ENCODE results near the gene FMC1.
A peak's percentile ranks its signal among the peaks of the same experiment; 100 is the strongest.

Gene FMC1, protein sequence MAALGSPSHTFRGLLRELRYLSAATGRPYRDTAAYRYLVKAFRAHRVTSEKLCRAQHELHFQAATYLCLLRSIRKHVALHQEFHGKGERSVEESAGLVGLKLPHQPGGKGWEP

GRCh38 chr7:139341058-139341775 is at the start of gene FMC1:
Gene FMC1, plus strand, starts transcription at chr7:139341337. Its CDS starts 48 bp downstream, at chr7:139341385.
- TF ChIP-seq EZH2phosphoT487 (IDR thresholded peaks at IDR 0.05; ENCODE audit: low read length) (no peak), EZH2 (optimal IDR thresholded peaks at IDR 0.05; ENCODE audit: low read depth, low read length) (no peak)
- TF ChIP-seq, protein P1, sequence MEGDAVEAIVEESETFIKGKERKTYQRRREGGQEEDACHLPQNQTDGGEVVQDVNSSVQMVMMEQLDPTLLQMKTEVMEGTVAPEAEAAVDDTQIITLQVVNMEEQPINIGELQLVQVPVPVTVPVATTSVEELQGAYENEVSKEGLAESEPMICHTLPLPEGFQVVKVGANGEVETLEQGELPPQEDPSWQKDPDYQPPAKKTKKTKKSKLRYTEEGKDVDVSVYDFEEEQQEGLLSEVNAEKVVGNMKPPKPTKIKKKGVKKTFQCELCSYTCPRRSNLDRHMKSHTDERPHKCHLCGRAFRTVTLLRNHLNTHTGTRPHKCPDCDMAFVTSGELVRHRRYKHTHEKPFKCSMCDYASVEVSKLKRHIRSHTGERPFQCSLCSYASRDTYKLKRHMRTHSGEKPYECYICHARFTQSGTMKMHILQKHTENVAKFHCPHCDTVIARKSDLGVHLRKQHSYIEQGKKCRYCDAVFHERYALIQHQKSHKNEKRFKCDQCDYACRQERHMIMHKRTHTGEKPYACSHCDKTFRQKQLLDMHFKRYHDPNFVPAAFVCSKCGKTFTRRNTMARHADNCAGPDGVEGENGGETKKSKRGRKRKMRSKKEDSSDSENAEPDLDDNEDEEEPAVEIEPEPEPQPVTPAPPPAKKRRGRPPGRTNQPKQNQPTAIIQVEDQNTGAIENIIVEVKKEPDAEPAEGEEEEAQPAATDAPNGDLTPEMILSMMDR (IDR thresholded peaks at IDR 0.05; ENCODE audit: low read length), result peak; percentile 30
- peak within 1 kb of the TSS; percentile 91 for H3K27ac ChIP-seq (ENCODE audit: low read length)
- peak within 1 kb of the TSS; percentile 74 for H2AFZ ChIP-seq (ENCODE audit: low read length)
- peaks cover 28% of the 10 kb centered on the region for H3F3A ChIP-seq (ENCODE audit: insufficient read depth, low read length)
- peak within 1 kb of the TSS; percentile 89 for H3K4me3 ChIP-seq (ENCODE audit: low read length)
- H3K9me2 ChIP-seq (replicated peaks; ENCODE audit: insufficient read depth, low read length), result no peaks in the 10 kb centered on the region
- H4K20me1 ChIP-seq (ENCODE audit: insufficient read depth, low read length), result no peaks in the 10 kb centered on the region
- peaks cover 9% of the 10 kb centered on the region; the same call in 1 of the 2 replicates for H3K4me1 ChIP-seq (ENCODE audit: low read length)
- no peaks in the 10 kb centered on the region for H3K9me3 ChIP-seq (replicated peaks; ENCODE audit: insufficient read depth, low read length)
- H3K27me3 ChIP-seq (replicated peaks; ENCODE audit: insufficient read depth, low read length), result no peaks in the 10 kb centered on the region
- no peaks in the 10 kb centered on the region for H3K36me3 ChIP-seq (replicated peaks; ENCODE audit: insufficient read depth, low read length)
- peak within 1 kb of the TSS; percentile 97 for H3K9ac ChIP-seq (ENCODE audit: low read length)
- peaks cover 24% of the 10 kb centered on the region for H3K79me2 ChIP-seq (ENCODE audit: low read length)
- DNase-seq, result peak; percentile 96
- peak within 1 kb of the TSS; percentile 89 for H3K4me2 ChIP-seq (ENCODE audit: low read depth, low read length)

- Histone ChIP-seq H3K9me3 (replicated peaks; ENCODE audit: insufficient read depth, low read length) (no peaks in the 10 kb centered on the region), H3K9ac (ENCODE audit: low read length) (no peak overlapping the region), H3F3A (ENCODE audit: insufficient read depth, low read length) (no peaks in the 10 kb centered on the region), H2AFZ (ENCODE audit: low read length) (no peak overlapping the region), H3K27ac (ENCODE audit: low read length) (no peak overlapping the region), H4K20me1 (ENCODE audit: insufficient read depth, low read length) (no peaks in the 10 kb centered on the region), H3K79me2 (ENCODE audit: low read length) (no peaks in the 10 kb centered on the region), H3K36me3 (replicated peaks; ENCODE audit: insufficient read depth, low read length) (no peaks in the 10 kb centered on the region), H3K27me3 (replicated peaks; ENCODE audit: insufficient read depth, low read length) (no peaks in the 10 kb centered on the region), H3K4me1 (ENCODE audit: low read length) (no peaks in the 10 kb centered on the region), H3K4me2 (ENCODE audit: low read depth, low read length) (no peak overlapping the region), H3K9me2 (replicated peaks; ENCODE audit: insufficient read depth, low read length) (no peaks in the 10 kb centered on the region), H3K4me3 (ENCODE audit: low read length) (no peak overlapping the region)
- TF ChIP-seq EZH2 (optimal IDR thresholded peaks at IDR 0.05; ENCODE audit: low read depth, low read length), result no peak
- no peak for TF ChIP-seq EZH2phosphoT487 (IDR thresholded peaks at IDR 0.05; ENCODE audit: low read length)
- TF ChIP-seq, protein P1 (IDR thresholded peaks at IDR 0.05; ENCODE audit: low read length), result no peak
- DNase-seq, result no peak
Observed at GRCh38 chr7:139292821-139293220, 48.3 kb upstream of the FMC1 start.

DNA sequence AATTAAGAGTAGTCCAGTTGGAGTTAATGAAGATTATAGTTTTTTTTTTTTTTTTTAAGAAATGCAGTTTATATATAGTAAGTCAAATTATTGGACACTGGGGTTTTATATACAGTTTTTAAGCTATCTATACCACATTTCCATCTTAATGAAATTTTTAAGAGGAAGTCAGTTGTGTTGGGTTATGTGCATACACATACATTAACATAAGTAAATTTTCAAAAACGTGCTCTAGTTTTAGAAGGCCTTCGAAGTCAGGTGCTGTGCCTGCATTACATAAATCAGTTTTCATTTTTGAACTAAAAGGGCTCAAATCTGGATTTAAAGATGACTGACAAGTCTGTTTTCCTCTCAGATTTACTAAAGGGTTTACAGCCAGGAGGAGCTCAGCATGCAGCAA is 47.6 kb upstream of the FMC1 start:
- H3K27me3 ChIP-seq (replicated peaks; ENCODE audit: insufficient read depth, low read length), result no peaks in the 10 kb centered on the region
- no peaks in the 10 kb centered on the region for H3K4me1 ChIP-seq (ENCODE audit: low read length)
- H3K27ac ChIP-seq (ENCODE audit: low read length), result no peak overlapping the region
- H3K4me3 ChIP-seq (ENCODE audit: low read length), result no peak overlapping the region
- H3K9me2 ChIP-seq (replicated peaks; ENCODE audit: insufficient read depth, low read length), result no peaks in the 10 kb centered on the region
- H3F3A ChIP-seq (ENCODE audit: insufficient read depth, low read length), result no peaks in the 10 kb centered on the region
- no peaks in the 10 kb centered on the region for H3K36me3 ChIP-seq (replicated peaks; ENCODE audit: insufficient read depth, low read length)
- H3K9ac ChIP-seq (ENCODE audit: low read length), result no peak overlapping the region
- H3K4me2 ChIP-seq (ENCODE audit: low read depth, low read length), result no peak overlapping the region
- no peaks in the 10 kb centered on the region for H3K9me3 ChIP-seq (replicated peaks; ENCODE audit: insufficient read depth, low read length)
- TF ChIP-seq EZH2 (optimal IDR thresholded peaks at IDR 0.05; ENCODE audit: low read depth, low read length) (no peak), EZH2phosphoT487 (IDR thresholded peaks at IDR 0.05; ENCODE audit: low read length) (no peak)
- TF ChIP-seq, protein P1 (IDR thresholded peaks at IDR 0.05; ENCODE audit: low read length), result no peak
- H4K20me1 ChIP-seq (ENCODE audit: insufficient read depth, low read length), result no peaks in the 10 kb centered on the region
- H3K79me2 ChIP-seq (ENCODE audit: low read length), result no peaks in the 10 kb centered on the region
- no peak overlapping the region for H2AFZ ChIP-seq (ENCODE audit: low read length)
- DNase-seq, result no peak

Data from MM.1S (cell line).